ENCODE measurements around the gene CHST11.

CHST11 gene

GRCh38 chr12:104707194-104707593 lies 250.4 kb downstream of the CHST11 start:
- no peak for DNase-seq

GRCh38 chr12:104707794-104708558 lies 251.2 kb downstream of the CHST11 start:
- DNase-seq: no peak

GRCh38 chr12:104708891-104709290 lies 252.1 kb downstream of the CHST11 start:
- no peak for DNase-seq

DNA sequence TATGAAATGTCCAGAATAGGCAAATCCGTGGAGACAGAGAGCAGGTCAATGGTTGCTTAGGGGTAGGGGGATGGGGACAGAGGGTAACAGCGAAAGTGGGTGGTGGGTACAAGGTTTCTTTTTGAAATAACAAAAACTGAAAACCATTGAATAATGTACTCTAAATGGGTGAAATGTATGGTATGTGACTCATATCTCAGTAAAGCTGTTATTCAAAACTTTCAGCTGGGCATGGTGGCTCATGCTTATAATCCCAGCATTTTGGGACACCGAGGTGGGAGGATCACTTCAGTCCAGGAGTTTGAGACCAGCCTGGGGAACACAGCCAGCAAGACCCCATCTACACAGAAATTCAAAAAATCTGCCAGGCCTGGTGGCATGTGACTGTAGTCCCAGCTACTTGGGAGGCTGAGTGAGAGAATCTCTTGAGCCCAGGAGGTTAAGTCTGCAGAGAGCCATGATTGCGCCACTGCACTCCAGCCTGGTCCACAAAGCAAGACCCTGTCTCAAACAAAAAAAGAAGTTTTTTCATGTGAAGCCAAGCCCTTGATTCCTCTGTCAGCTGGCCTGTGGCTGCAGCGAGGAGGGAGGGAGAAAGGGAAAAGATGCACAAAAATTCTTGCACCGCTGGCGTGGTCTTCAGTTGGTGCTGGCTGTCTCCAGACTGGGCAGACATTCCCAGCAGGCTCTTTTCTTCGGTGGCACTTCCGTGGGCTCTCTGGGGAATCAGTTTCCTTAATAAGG lies 253.1 kb downstream of the CHST11 start:
- DNase-seq: no peak

DNA sequence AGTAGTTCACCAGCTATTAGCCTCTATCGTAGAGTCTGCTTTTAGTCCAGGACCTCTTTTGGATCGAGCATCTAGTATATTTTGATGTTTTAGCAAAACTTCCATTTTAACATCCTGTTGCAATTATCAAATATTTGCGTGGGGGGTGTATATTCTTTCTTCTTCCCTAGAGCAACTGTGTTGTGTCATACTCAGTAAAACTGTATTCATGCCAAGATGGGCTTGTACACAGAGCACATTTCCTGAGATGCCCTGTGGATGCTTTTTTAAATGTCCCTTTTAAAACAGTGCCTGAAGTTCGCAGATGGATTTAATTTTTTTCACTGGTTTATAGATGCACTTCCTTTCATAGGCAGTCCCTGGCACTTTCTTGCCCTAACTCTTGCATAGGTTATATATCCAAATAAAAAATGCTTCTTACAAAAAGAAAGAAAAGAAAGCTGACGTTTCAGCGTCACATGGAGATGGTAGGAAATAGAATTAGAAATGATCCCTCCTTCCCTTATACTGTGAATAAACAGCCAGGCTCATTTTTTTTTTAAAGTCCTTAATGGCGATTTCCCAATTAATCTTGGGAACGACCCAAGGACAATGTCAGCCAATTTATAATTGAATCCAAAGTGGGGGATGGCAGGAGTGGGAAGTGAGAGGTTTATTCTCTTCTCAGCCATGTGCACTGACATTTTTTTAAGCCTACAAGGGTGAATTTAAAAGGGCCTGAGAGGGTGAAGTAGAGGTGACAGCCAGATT lies 254.4 kb downstream of the CHST11 start:
- no peak for DNase-seq

GRCh38 chr12:104712477-104712876 lies 255.7 kb downstream of the CHST11 start:
- DNase-seq: no peak

GRCh38 chr12:104712968-104713367 lies 256.2 kb downstream of the CHST11 start:
- DNase-seq: no peak

GRCh38 chr12:104713444-104713843 lies 256.7 kb downstream of the CHST11 start:
- DNase-seq: no peak

DNA sequence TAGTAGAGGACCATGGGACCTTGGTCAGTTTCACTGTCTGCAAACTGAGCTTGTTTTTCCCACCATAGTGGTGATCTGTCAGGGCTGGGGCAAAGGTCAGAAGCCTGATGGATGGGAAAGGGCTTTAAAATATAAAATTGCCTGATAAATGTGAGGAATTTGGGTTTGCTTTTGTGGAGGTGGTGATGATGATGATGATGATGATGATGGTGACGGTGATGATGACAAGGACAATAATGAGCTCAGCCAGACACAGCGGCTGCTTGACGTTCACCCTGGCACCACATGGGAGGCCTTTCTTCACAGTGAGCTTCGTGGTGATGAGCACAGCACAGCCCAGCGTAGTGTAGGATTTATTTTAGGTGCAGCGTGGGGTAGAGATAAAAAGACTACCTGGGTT lies 257.6 kb downstream of the CHST11 start:
- no peak for DNase-seq

- DNase-seq: no peak
These were observed 259.4 kb downstream of the CHST11 start for GRCh38 chr12:104716172-104716571.

GRCh38 chr12:104718304-104718929 lies 261.7 kb downstream of the CHST11 start:
- DNase-seq: no peak

GRCh38 chr12:104719700-104720338 lies 263.1 kb downstream of the CHST11 start:
- DNase-seq: no peak

- DNase-seq: peak; percentile 26 to 57
These were observed 263.7 kb downstream of the CHST11 start for GRCh38 chr12:104720339-104721038.

- no peak for DNase-seq
These were observed 264.3 kb downstream of the CHST11 start for GRCh38 chr12:104721039-104721405.

- DNase-seq: no peak
These were observed 265.2 kb downstream of the CHST11 start for GRCh38 chr12:104721936-104722335.

GRCh38 chr12:104722601-104723534 lies 266.1 kb downstream of the CHST11 start:
- no peak for DNase-seq

DNA sequence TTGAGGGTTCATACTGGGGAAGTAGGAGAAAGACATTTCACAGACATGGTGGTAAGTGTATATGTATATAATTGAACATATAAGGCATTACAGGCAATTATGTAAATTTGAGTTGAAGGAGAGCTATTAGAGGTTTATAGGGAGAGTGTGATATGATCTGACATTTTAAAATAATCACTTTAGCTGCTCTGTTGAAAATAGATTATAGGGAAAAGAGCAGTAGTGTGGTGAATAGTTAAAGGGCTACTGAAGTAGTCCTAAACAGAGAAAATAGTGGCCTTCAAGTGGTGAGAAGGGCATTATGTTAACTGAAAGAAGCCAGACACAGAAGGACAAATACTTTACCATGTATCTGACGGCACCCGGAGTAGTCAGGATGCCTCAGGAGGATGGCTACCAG lies 267.1 kb downstream of the CHST11 start:
- DNase-seq: no peak

GRCh38 chr12:104724992-104725585 lies 268.3 kb downstream of the CHST11 start:
- DNase-seq: no peak

GRCh38 chr12:104725610-104726009 lies 268.9 kb downstream of the CHST11 start:
- DNase-seq: no peak

DNA sequence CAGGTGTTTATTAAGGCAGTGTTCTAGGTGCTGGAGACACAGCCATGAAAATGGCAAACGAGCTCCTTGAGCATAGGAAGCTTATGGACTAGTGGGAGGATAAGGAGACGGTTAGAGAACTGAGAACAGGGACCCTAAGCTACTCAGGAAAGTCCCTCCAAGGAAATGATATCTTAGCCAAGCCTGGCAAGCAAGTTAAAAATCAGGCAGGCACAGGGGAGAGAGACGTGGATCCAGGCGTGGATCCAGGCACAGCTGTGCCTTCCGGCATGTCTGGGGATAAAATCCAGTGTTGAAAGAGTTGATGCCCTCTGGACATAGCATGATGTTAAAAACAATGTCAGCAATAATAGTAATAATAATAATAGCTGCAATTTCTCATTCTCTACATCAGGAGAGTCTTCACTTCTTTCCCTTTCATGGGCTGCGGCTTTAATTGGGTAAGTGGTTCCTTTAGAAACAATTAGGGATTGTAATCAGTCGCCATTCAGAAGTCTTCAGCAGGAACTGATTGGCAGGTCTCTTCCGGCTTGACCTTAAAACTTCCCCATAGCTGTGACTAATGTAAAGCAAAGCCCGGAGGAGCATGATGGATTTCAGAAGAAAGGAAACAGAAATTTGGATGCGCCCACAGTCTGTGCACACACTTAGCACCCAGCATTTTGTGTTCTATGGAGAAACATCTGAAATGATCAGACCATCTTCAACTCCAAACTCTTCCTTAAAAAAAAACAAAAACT lies 271.1 kb downstream of the CHST11 start:
- DNase-seq: no peak
